ENCODE data around the gene SUMO3.

DNA sequence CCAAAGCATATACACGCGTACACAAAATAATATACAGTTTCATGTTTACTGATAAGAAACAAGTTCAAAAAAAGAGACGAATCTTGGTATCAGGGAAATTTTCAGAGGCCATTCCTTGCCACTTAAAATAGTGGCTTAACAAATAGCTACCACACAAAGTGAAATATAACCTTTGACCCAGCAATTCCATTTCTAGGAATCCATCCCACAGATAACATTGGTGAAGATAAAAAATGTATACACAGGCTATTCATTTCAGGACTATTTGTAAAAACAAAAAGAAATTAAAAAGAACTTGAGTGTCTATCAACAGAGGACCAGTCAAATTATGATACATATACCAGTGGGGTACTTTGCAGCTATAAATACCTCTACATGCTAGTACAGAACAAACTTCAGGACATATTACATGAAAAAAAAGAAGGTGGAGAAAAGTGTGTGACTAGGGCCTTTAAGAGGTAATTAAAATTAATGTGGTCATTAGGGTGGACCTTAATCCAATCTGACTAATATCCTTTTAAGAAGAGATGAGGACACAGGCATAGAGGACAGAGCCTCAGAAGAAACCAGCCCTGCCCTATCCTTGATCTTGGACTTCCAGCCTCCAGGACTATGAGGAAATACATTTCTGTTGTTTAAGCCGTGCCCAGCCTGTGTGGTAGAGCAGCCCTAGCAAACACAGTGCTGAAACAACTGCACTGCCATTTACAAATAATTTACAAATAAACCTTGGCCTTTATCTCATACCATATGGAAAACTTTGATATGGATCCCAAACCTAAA is 24.1 kb downstream of the SUMO3 start:
- TF ChIP-seq ZNF274 (IDR thresholded peaks at IDR 0.05; ENCODE audit: borderline replicate concordance, extremely low read depth, low read length), result no peak
- TF ChIP-seq CREB1 (IDR thresholded peaks at IDR 0.05), result no peak
- TF ChIP-seq POLR2A (IDR thresholded peaks at IDR 0.05; ENCODE audit: control extremely low read depth in 1 of 2, low read depth in 2 of 2, low read length in 2 of 2), result no peak
- no peak for TF ChIP-seq RAD21 (IDR thresholded peaks at IDR 0.05 in 1 of 2, conservative IDR thresholded peaks at IDR 0.05 in 1 of 2; ENCODE audit: low read depth in 2 of 2, low read length in 2 of 2)
- no peak for TF ChIP-seq EZH2 (IDR thresholded peaks at IDR 0.05; ENCODE audit: low read depth, low read length, severe bottlenecking)
- TF ChIP-seq GTF2F1 (IDR thresholded peaks at IDR 0.05; ENCODE audit: borderline replicate concordance, low read depth, low read length), result no peak
